ENCODE results near the gene ZSCAN31.

DNA sequence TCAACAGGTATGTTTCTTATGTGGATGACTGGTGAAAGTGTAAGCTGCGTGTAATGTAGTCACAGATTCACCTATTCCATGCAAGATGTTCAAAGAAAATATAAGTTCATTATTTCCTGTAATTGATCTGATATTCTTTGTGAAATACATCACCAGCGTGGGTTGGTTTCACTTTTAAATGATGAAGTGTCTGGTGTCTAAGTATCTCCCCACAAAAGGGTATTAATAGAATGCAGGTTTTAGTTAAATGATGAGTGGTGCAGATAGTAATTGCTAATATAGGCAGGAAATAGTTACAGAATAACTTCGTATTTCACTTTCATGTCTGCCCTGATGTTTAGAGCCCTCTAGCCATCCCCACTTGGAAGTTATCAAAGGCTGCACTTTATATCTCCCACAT lies 32.4 kb downstream of the ZSCAN31 start:
- TF ChIP-seq, protein P1, sequence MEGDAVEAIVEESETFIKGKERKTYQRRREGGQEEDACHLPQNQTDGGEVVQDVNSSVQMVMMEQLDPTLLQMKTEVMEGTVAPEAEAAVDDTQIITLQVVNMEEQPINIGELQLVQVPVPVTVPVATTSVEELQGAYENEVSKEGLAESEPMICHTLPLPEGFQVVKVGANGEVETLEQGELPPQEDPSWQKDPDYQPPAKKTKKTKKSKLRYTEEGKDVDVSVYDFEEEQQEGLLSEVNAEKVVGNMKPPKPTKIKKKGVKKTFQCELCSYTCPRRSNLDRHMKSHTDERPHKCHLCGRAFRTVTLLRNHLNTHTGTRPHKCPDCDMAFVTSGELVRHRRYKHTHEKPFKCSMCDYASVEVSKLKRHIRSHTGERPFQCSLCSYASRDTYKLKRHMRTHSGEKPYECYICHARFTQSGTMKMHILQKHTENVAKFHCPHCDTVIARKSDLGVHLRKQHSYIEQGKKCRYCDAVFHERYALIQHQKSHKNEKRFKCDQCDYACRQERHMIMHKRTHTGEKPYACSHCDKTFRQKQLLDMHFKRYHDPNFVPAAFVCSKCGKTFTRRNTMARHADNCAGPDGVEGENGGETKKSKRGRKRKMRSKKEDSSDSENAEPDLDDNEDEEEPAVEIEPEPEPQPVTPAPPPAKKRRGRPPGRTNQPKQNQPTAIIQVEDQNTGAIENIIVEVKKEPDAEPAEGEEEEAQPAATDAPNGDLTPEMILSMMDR (IDR thresholded peaks at IDR 0.05): no peak
- no peak for TF ChIP-seq POLR2AphosphoS5 (IDR thresholded peaks at IDR 0.05; ENCODE audit: insufficient read depth in 1 of 2, low read depth in 1 of 2)

Measured in vagina (tissue), 2 donors.